Stimulated activated CD4-positive, alpha-beta T cell treated with anti-CD3 and anti-CD28 coated beads, Interleukin-1b, Interleukin-23, amount 100 ng/mL, for 1 hour (primary cell): ENCODE results near the gene NDST1.
"Not testable (repeated sequence)": the region's sequence is repeated elsewhere in the genome, so short reads cannot be mapped to it uniquely, and the experiment has no call there.

Experiments used
- DNase-seq, 2 donors: peaks; one replicate each; pipeline ENCODE4 v3.0.0-alpha.2; 2020; ENCODE audit warnings: low read depth in 2 of 2

The NDST1 gene

DNA sequence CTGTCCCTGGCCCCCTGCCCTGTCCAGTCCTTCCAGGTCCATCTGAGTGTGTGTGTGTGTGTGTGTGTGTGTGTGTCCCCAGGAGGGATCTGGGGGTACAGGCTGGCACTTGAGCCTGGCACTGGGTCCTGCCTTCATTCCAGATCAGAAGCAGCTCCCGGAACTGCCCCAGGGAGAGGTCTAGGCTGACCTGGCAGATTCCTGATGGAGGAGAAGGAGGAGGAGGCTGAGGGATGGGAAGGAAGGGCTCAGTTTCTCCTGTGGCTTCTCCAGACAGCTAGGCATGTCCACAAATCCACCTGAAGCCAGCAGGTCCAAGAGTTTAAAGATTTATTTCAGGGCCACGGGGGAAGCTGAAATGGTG, 328 bp downstream of the NDST1 start:
- no peak for DNase-seq

DNA sequence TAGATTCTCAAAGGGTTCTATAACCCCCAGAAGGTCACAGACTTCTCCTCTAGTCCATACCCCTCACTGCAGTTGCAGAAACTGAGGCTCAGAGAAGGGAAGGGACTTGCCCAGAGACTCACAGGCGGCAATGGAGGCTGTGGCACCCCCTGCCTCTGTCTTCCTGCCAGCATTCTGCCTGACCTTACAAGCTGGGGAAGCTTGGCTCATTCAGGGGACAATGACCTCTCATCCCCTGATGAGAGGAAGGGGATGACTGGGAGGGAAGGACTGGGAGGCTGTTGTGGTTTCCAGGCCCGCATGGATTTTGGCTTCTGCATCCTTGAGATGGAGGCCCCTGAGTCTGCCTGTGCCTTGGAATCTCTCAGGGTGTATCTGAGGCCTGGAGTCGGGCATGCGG, 897 bp downstream of the NDST1 start:
- DNase-seq = no peak

DNA sequence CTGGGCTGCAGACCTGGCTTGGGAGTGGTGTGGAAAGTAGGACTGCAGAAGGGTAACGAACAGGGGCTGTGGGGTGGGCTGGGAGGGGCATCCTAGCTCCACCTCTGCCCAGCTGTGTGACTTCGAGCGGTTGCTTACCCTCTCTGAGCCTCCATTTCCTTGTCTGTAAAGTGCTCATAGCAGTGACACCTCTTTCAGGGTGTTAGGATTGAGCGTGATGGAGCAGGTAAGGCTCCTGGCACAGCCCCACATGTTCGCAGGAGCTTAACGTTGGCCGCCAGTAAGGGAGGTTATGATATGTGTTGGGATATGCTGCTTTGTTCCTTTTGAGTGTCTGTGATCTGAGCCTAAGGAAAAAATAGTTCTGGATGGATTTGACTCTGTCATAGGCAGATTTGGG, 2.1 kb downstream of the NDST1 start:
- DNase-seq = no peak

DNA sequence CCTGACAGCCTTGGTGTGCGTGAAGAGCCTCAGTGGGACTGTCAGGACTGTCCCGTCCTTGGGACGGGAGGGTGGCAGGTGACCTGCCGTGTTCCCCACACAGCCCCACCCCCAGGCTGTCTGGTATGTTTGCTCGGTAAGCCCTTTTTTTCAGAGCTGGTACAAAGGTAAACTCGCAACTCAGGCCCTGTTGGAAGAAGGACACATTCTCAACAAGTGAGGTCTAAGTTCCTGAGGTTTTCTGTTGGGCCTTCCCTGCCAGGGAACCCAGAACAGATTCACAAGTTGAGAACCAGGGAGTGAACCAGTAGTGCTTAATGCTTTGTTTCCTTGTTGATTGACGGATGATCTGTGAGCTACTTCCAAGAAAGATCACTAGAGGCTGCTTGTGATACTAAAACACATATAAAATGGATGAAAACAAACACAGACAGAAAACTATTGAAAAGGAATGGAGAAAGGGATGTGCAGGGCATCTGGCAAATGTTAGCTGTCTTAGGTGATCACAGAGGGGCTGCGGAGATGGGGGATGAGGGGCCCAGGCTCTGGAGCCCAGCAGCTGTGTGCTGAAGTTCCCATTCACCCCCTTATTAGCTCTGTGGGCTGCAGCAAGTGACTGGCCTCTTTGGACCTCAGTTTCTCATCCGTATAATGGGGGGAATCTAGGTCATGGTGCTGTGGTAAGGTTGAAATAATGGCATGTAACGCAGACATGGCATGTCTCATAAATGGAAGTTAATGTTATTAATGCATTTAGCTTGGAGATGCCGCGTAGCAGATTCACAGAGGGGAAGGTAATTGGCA, 2.7 kb downstream of the NDST1 start:
- no peak for DNase-seq

DNA sequence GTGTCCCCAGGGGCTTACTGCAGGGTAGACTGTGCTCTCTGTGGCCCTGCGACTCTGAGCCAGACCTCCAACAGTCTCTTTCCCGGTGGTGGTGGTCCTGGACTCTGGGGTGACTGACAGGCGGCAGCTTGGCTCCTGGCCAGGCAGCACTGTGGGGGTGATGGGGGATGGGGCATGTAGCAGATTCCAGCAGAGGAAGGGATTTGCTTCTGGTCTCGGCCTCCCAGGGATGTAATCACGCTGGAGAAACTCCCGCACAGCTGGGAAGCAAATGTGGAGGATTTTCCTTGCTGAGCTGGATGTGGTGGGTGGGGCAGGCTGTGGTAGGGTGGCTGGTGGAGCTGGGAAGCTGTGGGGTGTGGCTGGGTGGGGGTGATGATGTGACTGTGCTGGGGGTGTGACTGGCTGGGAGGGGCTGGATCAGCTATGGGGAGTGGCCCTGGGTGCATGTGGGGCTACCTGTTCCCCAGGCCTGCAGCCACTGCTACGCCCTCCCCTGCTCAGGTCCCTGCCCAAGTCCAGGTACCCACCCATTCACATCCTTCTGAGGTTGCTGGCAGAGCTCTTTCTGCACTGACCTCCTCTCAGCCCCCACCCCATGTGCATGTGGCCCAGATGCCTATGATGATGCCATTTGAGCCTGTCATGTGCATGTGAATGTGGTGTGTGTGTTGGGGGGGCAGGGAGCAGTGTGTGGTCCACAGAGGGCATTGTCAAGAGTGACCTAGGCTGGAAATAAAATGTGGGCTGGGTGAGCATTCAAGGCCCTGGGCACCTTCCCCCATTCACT, 3.8 kb downstream of the NDST1 start:
- DNase-seq = no peak

DNA sequence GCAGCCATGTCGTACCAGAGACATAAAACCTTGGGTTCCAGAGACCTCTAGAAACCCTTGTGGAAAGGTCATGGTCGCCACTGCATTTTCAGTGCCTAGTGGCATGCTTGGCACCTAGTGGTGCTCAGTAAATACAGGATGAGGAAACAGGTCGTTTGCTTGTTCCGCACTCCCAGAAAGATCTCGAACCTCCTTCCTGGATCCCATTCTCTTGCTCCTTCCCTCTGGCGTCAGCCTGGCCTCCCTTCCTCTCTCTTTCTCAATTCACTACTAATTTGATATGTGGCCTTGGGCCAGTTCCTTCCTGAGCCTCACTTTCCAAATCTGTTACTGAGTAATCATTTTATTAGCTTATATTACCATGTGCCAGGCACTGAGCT, 4.4 kb downstream of the NDST1 start:
- no peak for DNase-seq

DNA sequence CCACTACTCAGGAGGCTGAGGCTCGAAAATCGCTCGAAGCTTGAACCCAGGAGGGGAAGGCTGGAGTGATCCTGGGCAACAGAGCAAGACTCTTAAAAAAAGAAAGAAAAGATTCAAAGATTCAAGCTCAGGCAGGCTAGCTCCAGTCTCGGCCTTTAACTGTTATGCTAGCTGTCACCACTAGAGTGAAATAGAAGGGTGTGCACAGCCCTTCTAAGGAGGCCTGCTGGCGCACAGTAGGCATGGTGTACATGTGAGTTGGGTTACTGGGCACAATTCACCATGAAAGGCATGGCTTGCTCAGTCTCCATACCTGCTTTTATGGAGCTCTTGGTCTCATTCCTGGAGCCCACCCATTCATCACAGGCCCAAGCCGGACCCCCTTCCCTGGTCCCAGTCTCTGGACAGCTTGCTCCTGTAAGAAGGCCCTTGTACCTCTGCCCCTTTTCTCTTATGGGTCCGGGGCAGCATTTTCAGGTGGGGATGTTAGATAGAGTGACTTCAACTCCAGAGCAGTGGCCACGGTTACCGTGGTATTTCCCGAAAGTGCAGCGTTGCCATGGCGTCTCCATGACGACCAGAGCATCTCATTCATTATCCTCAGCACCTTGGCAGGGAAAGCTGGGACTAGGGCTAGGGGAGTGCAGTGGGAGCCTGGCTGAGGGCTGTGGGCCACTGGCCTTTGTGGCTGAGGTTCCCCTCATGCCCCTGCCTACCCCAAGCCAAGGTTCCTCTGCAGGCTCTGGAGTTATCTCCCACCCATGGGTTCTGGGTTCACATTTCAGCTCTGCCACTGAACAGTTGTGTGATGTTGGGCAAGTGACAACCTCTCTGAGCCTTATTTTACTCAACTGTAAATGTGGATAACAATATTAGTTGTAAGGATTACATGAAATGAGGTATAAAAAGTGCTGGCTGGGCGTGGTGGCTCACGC, 5.7 kb downstream of the NDST1 start:
- DNase-seq = no peak

DNA sequence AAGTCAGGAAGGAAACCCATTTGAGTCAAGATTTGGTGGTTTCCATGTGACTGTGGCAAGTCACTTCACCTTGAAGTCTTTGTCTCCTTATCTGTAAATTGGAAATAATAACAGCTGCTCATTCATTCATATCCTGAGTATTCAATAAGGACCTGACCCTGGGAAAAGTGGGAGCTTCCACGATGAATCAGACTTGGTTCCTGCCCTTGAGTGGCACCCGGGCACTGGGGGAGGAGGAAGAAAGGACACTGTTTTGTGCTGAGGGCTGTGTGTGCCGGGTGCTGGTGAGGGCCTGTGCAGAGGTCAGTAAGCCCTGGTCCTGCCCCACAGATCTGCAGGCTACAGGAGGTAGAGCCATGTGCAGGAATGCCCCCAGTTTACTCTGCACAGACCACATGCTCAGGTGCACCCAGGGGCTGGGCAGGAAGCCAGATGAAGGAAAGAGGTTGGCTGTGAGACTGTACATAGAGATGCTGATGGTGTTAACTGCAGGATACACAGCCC, 6.8 kb downstream of the NDST1 start:
- no peak for DNase-seq

DNA sequence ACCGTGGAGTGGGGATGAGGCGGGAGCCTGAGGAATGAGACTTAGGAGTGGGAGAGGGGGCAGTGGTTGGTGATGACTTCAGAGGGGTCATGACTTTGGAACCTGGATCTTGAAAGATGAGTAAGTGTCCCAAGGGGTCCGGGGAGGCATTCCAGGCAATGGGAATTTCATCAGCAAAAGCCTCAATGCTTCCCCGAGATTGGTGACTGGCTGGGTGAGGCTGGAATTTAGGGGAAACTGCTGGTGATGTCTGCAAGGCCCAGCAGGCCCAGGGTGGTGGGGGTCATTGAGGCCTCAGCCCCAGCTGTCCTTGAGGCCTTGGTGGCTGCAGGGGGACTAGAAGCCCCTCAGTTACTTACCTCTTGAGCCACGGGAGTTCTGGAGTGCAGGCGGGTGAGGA, 7.5 kb downstream of the NDST1 start:
- no peak for DNase-seq

DNA sequence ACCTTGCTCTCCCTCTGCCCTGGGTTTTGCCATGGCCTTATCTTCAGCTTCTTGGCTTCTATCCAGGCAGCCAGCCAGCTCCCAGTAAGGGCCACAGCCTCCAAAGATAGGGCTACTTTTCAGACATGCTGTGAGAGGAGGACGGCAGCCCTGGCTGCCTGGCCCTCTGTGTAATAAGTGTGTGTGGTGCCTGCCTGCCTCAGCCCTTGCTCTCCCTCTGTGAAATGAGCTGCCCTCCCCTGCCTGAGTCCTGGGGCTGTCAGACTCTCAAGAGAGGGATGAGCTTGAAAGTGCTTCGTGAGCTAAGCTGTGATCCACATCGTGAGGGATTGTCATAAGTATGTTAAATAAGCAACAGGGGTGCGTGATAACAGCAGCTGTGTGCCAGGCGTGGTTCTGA, 8.1 kb downstream of the NDST1 start:
- DNase-seq = no peak

DNA sequence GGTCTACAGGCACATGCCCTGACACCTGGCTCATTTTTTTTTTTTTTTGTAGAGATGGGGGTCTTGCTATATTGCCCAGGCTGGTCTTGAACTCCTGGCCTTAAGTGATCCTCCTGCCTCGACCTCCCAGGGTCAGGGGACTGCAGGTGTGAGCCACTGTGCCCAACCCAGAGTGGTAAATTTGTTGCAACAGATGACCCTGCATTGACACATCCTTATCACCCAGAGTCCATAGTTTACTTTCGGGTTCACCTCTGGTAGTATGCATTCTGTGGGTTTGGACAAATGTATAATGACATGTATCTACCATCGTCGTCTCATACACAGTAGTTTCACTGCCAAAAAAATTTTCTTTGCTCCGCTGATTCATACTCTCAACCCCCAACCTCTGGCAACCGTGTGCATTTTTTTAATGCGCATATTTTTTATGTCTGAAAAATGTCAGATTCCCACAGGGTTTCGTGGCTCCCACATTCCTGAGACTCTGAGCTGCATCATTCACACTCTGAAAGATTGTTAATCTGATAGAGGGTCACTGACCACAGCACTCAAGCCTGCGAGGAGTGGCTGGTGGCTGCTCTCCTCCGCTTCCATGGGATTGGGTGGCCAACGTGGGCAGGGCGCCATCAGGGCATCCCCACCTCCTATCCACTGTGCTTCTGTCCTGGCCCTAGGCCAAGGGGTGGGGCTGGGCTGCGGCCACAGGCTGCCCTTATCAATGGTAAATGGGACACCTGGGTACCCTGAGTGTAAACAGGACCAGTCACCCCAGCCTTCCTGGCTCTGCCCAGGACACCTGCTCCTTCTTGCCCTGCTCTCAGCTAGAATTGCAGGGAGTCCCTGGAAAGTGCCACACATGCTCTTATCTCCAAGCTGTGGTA, 9.6 kb downstream of the NDST1 start:
- no peak for DNase-seq

DNA sequence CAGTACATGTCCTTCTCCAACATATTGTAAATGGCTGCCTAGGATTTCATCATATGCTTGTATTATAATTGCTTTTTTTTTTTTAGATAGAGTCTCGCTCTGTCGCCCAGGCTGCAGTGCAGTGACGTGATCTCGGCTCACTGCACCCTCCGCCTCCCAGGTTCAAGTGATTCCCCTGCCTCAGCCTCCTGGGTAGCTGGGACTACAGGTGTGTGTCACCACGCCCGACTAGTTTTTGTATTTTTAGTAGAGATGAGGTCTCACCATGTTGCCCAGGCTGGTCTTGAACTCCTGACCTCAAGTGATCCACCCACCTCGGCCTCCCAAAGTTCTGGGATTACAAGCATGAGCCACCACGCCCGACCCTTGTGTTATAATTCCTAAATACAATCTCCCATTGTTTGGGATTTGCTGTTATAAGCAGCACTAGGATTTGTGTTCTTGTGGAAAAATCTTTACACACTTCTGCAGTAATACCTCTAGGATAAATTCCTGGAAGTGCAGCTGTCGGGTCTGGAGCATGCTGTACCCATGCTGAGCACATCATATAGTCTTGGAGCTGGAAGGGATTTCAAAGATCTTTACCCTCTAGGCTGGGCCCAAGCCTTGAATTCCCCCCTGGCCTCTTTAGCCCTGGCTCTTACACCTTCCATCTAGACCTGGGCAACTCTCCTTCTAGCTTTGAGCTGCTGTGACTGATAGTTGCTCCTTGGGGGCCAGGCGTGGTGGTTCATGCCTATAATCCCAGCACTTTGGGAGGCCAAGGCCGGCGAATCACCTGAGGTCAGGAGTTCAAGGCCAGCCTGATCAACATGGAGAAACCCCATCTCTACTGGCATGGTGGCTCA, 11.0 kb downstream of the NDST1 start:
- DNase-seq = not testable (repeated sequence)

DNA sequence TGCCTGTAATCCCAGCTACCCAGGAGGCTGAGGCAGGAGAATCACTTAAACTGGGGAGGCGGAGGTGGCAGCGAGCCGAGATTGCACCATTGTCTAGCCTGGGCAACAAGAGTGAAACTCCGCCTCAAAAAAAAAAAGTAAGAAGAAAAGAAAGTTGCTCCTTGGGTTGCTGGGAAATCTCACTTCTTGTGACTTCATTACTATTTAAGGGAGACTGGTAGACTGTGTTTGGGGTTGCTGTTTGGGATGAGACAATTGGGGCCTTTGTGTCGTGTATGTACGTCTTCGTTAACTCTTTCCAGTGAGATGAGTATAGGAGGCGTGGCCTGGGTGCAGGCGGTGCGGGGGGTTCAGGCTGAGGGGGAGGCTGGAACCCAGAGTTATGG, 11.6 kb downstream of the NDST1 start:
- DNase-seq = no peak

DNA sequence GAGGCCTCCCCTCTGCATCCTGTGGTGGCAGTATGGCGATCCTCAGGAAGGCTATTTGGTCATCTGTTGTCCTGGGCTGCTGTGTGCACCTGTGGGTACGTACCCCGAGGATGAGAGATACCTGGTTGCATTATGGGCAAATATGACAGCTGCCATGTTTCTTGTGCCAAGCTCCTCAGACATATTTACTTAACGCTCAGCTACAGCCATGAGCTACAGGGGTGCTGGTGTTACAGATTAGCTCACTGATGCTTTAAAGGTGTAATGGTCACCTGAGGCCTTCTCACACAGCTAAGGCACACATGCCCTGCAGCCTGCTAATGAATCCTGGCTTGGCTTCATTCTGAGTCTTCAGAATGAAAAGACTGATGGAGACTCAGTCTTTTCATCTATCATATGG, 12.0 kb downstream of the NDST1 start:
- no peak for DNase-seq

DNA sequence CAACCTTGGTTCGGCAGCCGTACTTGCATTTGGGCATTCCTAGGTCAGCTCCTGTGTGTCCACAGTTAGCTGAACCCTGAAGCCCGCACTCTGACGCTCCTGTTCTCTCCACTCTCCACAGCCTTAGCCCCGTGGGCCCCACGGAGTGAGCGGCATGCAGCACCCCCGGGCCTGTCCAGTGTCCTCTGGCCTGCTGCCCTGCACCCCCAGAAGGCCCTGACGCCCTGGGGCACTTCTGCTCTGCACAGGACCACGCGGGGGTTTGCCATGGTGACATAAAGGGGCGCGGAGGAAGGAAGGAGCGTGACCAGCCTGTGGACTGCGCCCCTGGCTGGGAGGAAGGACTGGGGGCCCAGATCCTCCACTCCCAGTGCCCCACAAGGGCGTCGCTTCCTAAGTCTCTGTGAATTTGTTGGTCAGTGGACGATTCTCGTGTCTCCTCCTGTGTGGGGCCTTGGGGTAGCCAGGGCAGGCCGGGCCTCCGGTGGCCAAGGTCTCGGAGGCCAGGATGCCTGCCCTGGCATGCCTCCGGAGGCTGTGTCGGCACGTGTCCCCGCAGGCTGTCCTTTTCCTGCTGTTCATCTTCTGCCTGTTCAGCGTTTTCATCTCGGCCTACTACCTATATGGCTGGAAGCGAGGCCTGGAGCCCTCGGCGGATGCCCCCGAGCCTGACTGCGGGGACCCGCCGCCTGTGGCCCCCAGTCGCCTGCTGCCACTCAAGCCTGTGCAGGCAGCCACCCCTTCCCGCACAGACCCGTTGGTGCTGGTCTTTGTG, 13.0 kb downstream of the NDST1 start:
- no peak for DNase-seq

DNA sequence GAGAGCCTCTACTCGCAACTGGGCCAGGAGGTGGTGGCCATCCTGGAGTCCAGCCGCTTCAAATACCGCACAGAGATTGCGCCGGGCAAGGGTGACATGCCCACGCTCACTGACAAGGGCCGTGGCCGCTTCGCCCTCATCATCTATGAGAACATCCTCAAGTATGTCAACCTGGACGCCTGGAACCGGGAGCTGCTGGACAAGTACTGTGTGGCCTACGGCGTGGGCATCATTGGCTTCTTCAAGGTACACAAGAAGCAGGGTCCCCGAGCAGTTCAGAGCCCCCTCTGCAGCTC, 13.5 kb downstream of the NDST1 start:
- DNase-seq = no peak

DNA sequence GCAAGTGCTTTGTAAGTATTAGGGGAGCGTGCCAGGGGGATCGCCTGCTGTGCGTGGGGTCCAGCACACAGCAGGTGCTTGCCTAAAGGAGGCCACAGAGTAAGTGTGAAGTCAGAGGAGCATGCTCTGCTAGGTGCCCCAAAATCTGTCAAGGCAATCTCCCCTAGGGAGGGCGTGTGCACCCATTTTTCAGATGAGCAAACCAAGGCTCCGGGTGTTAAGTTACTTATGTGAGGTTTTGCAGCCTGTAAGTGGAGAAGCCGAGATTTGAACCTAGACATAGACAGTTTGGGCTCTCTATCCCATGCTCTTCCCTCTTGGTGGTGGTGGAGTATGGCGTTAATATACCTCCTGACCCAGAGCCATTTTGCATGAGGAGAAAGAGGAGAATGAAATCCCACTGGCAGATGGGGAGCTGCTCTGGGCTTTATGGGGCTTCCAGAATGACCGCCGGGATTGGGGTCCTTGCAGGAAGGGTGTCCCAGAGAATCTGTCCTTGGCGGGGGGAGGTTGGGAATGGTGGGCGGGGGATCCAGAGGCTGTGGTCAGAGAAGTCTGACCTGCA, 14.1 kb downstream of the NDST1 start:
- no peak for DNase-seq

DNA sequence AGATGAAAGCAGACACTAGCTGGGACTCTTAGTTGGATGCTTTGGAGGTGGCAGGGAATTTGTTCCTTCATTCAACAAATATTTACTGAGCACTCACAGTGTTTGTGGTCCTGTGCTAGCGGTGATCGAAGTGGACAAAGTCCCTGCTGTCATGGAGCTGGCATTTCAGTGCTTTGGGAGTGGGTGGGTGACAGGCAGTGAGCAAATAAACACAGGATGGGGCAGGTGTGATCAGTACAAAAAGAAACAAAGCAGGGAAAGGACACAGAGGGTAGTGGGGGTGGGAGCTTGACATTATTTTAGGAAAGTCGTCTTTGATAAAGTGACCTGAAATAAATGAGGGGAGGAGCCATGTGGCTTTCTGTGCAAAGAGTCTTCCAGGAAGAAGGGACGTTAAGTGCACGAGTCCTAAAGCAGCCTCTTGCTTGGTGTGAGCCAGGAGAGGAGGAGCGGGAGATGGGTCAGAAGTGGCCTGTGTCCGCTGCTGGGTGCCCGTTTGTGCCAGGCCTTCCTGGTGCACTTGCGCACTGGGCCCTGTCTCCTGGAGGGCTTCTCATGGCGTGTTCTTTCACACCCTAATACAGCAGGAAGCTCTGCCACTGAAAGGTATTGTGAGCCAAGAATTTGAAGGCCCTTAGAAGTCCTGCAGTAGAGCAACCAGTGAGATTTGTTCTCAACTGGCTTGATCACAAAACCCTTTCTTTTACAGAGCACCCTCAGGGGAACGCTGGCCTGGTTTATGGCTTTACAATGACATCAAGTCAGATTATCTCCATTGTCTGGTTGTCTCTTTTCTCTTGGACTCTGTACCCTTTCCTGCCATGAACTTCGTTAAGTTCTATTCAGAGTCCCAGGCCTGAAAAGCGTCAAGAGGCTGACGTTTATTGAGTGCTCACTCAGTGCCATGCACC, 14.8 kb downstream of the NDST1 start:
- DNase-seq = no peak
